ENCODE results near the gene CCL18.
"Not testable (repeated sequence)": the region's sequence is repeated elsewhere in the genome, so short reads cannot be mapped to it uniquely, and the experiment has no call there.

Gene CCL18

DNA sequence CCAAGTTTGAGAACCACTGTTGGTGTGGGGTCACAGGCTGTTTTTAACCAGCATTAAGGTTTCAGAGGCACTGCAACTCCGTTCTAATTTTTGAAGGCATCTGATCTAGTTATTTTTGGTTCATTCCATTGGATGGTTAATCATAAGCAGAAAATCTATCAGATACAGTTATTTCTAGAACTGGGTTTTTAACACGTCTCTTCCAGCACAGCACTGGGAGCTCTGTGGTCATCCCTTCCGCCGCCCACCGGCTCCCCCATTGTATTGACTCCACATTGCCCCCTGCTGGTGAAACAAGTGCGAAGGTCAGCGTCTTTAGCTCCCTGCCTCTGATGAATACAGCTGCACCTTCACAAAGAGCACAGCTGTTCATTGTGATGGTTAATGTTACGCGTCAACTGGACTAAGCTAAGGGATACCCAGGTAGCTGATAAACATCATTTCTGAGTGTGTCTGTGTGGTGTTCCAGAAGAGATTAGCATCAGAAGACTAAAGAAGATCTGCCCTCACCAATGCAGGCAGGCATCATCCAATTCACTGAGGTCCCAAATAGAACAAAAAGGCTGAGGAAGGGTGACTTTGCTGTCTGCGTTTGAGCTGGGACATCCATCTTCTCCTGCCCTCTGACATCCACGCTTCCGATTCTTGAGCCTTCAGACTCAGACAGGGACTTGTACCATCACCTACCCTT lies 8.5 kb downstream of the CCL18 start:
- DNase-seq = peak; percentile 32

DNA sequence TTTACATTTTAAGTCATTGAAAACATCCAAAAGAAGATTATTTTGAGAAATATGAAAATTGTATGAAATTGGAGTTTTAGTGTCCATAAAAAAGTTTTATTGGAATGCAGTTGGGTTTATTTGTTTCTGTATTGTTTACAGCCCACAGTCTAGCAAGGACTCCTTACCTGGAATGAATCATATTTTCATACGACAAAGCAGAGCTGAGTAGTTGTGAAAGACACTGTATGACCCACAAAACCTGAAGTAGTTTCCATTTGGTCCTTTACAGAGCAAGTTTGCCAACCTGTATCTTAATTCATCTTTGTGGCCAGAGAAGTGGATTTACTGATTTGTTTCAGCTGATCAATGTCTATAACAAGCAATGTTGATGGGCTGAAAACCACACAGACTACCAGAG lies 10.3 kb downstream of the CCL18 start:
- DNase-seq = no peak

DNA sequence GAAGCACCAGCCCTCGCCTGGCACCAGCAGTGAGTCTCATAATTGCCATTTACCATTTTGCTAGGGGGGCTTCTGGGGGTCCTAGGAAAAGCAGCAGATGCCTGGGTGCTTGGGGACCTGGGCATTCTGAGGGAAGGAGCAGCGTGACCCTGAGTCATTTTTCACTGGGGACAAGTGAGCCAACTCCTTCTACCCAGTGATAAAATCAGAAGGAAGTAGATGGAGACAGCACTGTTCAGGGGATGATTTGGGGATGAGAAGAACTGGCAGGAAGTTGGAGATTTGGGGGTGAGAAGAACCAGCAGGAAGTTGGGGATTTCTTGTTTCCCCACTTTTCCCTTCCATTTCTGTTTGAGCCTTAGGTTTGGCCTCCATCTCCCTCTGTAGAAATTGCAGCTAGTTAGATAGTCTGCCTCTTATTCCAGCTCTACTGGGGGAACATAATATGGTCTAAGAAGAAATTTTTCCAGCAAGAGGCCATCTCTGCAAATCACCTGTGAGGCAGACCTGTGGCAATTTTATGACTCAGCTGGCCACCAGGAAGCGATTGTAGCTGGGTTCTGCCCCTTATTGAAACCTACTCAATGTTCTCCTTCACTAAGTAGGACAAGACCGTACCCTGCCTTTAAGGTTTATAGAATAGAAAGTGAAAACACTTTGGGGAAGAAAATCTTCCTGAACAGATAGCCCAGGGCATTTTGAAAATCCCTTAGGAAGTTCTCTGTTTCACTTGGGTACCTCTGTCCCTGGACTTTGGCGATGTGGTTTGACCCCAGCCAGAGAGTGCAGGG lies 17.8 kb downstream of the CCL18 start:
- not testable (repeated sequence) for DNase-seq

DNA sequence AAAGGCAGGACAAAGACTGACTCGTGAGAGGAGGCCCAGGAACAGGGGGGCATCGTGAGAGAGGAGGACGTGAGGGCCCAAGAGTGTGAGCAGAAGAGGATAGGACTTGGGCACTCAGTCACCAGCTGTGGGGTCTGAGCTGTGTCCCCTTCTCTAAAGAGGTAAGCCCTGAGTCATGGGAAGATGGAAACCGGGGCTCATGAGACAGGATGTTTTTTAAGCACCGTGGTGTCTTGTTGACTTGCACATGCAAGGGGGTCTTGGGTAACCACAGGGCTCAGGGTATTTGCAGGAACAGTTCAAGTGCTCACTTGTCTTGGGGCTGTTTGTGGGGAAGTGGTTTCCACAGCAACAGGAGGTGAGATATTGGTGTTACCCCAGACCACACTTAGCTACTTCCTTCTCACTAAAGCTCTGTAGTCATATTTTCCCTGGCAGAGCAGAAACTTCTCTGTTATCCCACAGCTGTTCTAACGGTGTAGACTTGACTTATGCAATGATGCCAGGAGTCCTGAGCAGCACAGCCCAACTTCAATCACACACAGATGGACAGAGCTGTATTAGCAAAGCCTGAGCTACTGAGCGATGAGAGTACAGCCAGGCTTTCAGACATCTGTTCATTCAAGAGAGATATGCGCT lies 18.5 kb downstream of the CCL18 start:
- not testable (repeated sequence) for DNase-seq

DNA sequence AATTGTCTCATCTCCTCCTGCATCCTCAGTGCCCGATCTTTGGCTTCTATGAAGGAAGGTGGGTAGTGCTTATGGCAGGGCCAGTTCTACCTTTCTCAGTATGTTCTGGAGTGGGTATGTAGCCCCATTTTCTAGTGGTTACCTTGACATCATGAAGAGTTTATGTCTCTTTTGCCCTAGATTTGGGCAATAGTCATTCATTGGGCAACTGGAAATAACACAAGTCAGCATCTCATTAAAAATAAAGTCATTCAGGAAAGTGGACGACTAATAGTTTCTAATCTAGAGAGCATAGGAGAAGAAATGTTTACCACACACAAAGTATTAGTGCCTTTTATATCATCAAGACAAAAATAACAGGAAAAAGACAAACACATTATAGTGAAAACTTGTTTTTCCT lies 19.6 kb downstream of the CCL18 start:
- not testable (repeated sequence) for DNase-seq

DNA sequence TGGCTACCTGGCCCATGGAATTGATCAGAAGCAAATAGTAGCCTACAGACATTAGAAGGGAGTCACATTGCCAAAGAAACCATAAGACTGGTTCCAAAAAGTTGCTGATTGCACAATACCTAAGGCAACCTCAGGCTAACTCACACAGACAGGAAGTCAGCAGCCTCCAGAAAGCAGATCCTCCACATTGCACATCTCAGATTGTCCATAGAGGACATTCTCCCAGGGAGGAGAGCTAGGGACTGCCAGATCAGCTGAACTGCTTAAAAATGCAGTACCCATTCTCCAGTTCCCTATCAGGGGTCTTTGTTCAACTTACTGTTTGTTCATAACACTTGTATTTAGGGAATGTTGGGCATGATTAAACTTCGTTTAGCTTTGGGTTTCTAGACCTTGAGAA lies 21.7 kb downstream of the CCL18 start:
- no peak for DNase-seq

DNA sequence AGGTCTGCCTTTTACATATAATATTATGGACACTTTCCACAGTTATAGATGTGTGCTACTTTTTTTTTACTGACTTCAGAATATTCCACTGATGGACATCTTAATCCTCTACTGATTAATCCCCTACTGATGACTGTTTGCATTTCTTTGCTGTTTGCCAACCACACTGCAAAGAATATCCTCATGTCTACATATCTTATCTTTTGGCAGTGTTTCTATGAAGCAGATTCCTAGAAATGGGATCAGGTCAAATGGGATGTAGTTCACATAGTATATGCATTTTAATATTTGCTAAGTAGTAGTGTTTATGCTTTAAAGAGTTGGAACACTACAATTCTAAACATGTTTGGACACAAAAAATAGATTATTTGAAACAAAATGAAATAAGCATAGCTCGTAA lies 22.7 kb downstream of the CCL18 start:
- no peak for DNase-seq

DNA sequence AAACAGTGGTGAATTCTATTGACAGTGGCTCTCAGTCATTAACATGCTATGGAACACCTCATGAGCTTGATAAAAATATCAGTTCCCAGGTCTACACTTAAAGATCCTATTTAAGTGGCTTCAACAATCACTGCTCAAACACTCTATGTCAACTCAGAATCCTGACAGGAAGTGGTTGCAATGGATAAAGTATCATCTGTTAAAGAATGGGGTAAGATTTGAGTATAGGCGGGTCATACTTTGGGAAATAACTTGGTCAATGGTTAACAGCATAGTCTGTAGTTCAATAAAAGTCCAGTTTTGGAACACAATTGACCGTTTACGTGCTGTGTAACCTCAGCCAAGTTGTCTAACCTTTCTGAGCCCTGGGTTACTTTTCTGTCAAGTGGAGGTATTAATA lies 23.4 kb downstream of the CCL18 start:
- not testable (repeated sequence) for DNase-seq

DNA sequence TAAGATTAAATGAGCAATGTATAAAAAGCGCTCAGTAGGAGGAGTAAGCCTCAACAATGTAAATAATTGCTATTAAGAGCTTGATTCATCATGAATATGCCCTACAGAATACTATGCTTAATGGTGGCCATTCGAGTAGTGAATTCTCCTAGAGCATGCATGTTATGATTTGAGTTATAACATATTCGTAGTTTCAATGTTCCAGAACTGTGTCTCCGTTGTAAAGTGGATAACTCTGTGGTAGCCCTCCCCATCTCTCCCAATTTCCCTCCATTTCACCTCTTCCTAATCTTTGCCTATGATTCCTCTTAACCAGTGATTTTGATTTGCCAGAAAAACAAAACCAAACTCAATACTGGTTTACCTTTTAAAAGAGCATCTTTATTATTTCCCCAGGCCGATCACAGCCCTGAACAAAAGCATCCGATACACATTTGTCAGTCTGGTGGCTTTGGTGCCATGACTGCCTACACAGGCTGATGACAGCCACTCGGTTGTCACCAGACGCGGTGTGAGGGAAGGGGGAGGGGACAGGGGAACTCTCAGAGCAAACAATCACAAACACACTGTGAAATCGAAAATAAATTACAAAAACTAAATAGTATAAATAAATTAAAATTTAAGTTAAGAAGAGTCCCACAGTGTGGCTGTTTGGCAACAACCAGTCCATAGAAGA lies 24.0 kb downstream of the CCL18 start:
- DNase-seq = not testable (repeated sequence)

DNA sequence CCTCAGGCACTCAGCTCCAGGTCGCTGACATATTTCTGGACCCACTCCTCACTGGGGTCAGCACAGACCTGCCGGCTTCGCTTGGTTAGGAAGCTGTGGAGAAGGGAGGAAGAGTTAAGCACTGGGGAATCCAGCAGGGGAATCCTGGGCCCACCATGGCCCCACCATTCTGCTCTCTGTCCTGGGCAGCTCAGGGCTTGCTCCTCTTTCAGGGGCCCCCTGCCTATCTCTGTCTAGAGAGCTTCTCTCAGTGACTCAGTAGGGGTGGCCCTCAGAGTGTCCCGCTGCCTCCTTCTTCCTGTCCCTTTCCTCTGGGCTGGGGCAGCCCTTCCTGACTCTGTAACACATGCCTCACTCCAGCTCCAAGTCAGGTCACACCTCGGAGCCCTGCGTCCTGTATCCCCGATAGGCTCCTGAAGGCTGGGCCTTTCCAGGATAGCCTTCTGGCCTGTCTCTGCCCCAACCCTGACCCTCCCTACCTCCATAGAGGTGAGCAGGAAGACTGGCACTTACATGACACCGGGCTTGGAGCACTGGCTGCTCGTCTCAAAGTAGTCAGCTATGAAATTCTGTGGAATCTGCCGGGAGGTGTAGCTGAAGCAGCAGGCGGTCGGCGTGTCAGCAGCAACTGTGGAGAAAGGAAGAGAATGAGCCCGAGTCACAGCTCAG lies 24.7 kb downstream of the CCL18 start:
- no peak for DNase-seq

DNA sequence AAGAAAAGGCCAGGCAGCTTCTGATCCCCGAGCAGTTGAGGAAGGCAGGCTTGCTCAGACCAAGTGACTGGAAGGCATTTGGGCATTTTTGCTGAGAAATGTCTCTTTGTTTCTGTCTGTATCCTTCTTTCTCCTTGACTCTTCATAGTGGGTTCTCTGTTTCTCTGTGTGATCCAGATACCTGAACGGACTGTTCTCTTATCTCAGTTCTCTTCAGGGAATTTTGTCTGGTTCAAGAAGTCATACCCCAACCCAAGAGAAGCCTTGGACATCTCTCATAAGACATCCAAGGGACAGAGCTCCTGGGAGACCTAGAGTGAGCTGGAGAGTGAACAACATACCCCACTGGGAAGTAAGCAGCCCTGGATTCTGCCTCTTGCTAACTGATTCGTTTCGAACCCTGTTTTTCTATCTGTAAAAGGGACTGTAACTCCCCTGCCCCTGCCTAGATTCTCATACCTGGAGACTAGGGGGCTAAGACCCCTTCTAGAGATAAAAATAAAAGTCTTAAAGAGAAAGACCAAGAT lies 25.3 kb downstream of the CCL18 start:
- no peak for DNase-seq

DNA sequence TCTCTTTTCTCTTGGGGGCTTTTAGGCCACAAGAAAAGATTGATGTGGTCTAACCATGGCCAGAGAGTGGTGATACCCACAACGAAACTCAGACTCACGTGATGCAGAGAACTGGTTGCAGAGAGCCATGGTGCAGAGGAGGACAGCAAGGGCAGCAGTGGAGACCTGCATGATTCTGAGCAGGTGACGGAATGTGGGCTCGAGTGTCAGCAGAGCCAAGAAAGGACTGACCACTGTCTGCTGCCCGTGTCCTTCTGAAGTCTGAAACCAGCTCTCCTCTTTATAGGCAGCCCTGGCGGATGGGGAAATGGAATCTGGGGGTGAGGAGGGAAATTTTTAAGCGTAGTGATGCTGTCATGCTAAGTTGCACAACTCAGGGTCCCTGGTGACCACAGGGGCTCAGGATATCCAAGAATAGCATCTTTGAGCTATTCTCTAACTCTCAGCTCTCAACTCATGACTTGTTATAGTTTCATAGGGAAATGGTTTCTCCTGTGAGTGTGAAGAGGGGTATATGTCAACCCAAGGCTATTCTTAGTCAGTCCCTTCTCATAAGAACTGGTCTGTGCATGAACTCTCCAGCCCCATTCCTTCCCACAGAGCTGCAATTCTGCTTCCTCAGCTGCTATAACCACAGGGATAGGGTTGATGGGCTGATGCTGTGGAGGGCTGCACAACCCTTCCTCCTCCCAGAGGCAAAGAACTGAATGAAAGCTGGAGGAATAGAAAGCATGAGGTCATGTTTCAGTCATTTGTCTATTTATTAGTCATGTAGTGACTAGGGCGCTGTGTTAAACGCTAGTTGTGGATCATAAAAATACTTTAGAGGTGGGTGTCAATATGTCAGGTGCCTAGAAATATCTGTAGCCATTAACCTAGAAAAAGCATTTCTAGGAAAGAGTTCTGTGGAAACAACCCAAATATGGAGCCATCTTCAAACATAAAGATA lies 26.1 kb downstream of the CCL18 start, which contains the start of gene CCL3:
TSS of gene CCL3 (minus strand) at position 256 of the 949 bp plus-strand sequence. CDS start at position 171, 85 bp downstream.
- DNase-seq = no peak

DNA sequence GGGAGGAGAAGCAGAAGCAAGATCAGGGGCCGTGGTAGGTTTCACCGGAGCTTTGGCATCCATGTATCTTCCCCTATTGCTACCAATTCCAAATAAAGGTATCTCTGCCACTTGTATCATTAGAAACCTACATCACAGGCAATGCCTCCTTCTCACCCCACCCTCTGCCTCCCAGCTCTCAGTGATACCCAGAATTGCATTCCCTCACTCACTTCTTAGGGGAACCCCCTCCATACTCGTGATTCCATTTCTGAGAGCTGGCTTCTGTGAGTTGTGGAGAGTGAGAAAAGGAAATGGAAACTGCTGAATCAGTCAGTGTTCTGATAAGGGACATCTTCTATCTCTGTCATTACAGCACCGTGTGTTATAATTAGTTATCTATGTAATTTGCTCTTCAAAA lies 28.2 kb downstream of the CCL18 start:
- DNase-seq = no peak

DNA sequence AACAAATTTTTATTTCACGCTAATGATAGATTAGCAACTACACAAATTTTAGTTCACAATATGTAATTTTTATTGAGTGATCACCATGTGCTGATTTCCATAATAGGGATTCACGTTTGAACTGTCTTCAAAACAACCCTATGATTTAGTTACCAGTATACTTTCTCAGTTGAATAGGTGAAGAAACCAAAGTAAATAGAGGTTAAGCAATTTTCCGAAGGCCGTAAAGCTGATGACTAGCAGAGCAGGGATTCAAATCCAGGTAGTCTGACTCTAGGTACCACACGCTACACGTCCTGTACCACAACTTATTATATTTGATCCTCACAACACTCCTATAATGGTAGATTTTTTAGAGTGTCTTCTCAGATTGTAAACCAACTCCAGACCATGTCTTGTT lies 28.6 kb downstream of the CCL18 start:
- not testable (repeated sequence) for DNase-seq

DNA sequence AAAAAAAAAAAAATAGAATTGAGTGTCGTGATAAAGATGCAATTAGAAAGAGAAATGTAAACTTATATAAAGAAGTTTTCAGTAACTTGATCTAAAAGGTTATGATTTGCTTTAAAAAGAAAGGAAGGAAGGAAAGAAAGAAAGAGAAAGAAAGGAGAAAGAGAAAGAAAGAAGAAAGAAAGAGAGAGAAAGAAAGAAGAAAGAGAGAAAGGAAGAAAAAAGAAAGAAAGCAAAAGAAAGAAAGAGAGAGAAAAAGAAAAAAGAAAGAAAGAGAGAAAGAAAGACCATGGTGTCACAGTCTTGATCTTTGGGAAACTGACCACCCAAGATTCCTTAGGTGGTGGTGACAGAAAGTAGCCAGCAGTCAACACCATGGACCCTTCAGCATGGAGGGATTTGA lies 30.2 kb downstream of the CCL18 start:
- no peak for DNase-seq

DNA sequence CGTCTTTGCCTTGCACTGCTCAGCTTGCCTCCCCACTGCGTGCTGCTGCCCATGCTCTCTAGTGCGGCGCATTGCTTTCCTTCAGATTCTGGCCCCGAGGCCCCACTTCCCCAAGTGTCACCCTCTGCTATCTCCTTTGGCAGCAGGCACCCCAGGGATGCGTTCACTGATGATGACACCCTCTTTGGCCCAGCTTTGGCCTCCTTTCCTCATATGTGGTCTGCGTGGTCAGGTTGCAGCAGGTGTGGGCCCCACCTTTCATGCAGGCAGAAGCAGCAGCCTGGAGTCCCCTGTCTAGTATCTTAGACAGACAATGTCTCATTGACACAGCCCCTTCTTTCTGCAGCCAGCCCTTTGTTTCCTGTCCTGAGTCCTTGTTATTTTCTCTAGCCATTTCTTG lies 30.7 kb downstream of the CCL18 start:
- DNase-seq = no peak

DNA sequence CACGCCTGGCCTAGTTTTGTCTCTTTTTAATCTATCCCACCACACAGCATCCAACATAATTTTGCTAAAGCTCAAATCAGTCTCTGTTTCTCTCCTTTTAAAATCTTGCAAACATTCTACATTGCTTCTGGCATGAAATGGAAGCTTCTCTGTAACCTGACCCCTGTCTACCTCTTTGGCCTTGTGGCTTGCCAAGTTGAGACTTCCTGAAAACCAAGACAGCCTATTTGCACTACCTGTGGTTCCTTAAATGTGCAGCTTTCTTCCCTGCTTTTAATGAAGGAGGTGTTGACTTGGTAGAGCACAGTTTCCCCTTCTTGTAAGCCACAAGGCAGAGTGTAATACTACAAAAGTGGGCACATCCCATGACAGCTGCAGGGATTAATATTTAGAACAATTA lies 31.9 kb downstream of the CCL18 start:
- DNase-seq = no peak

DNA sequence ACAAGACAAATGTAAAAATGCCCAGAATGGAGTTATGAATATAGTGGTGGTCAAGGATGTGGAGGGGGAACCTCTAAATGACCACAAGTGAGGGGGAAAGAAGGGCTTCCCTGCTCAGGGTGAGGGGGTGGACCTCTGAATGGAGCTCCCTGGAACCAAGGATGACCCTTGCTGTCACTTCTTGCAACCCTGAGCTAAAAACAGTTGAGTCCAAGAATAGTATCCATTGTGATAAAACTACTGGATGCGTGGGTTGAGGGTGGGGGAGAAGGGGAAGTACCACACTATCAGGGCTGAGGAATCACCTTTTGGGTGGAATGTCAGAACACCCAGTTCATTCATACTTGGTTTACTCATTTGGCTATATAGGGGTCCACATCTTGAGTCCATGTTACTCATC lies 34.9 kb downstream of the CCL18 start:
- not testable (repeated sequence) for DNase-seq

DNA sequence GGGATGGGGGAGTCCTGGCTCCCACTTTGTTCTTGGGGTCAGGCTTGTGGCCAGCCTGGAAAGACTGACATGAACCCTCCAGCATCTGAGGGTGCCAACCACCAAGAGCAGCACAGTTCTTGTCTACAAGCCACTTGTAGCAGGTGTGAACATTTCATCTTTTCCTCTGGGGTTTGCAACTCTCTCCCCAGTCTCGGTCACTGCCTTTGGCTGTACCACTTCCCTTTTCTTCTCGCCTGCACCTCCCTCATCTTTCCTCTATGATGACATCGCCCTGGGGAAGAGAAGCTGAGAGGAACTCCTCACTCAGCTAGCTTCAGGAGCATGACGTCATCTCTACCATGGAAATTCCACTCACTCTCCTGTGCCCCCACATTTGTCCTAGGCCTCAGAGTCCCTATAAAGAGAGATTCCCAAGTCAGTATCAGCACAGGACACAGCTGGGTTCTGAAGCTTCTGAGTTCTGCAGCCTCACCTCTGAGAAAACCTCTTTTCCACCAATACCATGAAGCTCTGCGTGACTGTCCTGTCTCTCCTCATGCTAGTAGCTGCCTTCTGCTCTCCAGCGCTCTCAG lies 39.4 kb downstream of the CCL18 start, which contains the start of gene CCL4:
TSS of gene CCL4 (plus strand) at position 427 of the 575 bp plus-strand sequence. CDS start at position 506, 79 bp downstream.
- not testable (repeated sequence) for DNase-seq

DNA sequence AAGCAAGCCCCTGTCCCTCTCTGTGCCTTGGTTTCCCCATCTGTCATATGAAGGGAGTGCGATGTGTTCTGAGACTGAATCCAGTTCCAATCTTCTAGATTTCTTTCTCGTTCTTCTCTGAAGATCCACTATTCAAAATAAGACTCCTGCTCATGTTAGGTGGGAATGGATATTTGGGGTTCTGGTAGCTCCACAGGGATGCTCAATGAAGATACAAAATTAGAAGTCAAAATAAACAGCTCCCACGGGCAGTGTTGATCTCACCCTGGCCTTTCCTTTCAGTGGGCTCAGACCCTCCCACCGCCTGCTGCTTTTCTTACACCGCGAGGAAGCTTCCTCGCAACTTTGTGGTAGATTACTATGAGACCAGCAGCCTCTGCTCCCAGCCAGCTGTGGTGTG lies 40.2 kb downstream of the CCL18 start:
- DNase-seq = not testable (repeated sequence)

All from activated naive CD4-positive, alpha-beta T cell treated with anti-CD3 and anti-CD28 coated beads, Interleukin-2, amount 50 U/mL, for 16 hours (primary cell).